OCI-LY3 (cell line): ENCODE data around the gene HCRTR1.

Experiments used
- EZH2phosphoT487 ChIP-seq: fragments of 200-600 bp; shearing (Covaris generic); IDR thresholded peaks from 2 replicates; pipeline ENCODE4 v1.6.1; 2018; ENCODE audit warnings: antibody characterized with exemption, mixed run types, low read depth
- TF ChIP-seq, protein P1 (sequence below): fragments of 200-600, 300-600 bp; sonication (generic); IDR thresholded peaks from 2 replicates; pipeline ENCODE4 v1.5.1; 2014; ENCODE audit warnings: antibody characterized with exemption, low read length, low read depth

- TF ChIP-seq, protein P1, sequence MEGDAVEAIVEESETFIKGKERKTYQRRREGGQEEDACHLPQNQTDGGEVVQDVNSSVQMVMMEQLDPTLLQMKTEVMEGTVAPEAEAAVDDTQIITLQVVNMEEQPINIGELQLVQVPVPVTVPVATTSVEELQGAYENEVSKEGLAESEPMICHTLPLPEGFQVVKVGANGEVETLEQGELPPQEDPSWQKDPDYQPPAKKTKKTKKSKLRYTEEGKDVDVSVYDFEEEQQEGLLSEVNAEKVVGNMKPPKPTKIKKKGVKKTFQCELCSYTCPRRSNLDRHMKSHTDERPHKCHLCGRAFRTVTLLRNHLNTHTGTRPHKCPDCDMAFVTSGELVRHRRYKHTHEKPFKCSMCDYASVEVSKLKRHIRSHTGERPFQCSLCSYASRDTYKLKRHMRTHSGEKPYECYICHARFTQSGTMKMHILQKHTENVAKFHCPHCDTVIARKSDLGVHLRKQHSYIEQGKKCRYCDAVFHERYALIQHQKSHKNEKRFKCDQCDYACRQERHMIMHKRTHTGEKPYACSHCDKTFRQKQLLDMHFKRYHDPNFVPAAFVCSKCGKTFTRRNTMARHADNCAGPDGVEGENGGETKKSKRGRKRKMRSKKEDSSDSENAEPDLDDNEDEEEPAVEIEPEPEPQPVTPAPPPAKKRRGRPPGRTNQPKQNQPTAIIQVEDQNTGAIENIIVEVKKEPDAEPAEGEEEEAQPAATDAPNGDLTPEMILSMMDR: no peak
- no peak for TF ChIP-seq EZH2phosphoT487
Observed at GRCh38 chr1:31632649-31633048, 15.2 kb downstream of the HCRTR1 start.
